HUES48 (cell line): ENCODE data around the gene PSG6.
"Not testable (repeated sequence)": the region's sequence is repeated elsewhere in the genome, so short reads cannot be mapped to it uniquely, and the experiment has no call there.

Source experiments
- H3K27ac ChIP-seq: one replicate; pipeline ENCODE4 v1.7.0; 2013; ENCODE audit warnings: low read depth, low read length, inconsistent platforms
- H3K27me3 ChIP-seq: 2 replicates; pipeline ENCODE4 v1.6.1; 2013; ENCODE audit warnings: mild to moderate bottlenecking, low read length; ENCODE audit not compliant: control insufficient read depth, insufficient read depth
- H3K36me3 ChIP-seq: 2 replicates; pipeline ENCODE4 v1.6.1; 2013; ENCODE audit warnings: low read length; ENCODE audit not compliant: control insufficient read depth, insufficient read depth
- H3K4me1 ChIP-seq: 2 replicates; pipeline ENCODE4 v1.6.1; 2013; ENCODE audit warnings: mild to moderate bottlenecking, low read length; ENCODE audit not compliant: control insufficient read depth, insufficient read depth
- H3K4me3 ChIP-seq: 2 replicates; pipeline ENCODE4 v1.5.1; 2013; ENCODE audit warnings: mild to moderate bottlenecking, low read depth, low read length
- H3K9ac ChIP-seq: 2 replicates; pipeline ENCODE4 v1.6.1; 2013; ENCODE audit warnings: mild to moderate bottlenecking, low read depth, low read length, moderate library complexity
- H3K9me3 ChIP-seq: 2 replicates; pipeline ENCODE4 v1.6.1; 2013; ENCODE audit warnings: low read length; ENCODE audit not compliant: control insufficient read depth, insufficient read depth

PSG6 gene

DNA sequence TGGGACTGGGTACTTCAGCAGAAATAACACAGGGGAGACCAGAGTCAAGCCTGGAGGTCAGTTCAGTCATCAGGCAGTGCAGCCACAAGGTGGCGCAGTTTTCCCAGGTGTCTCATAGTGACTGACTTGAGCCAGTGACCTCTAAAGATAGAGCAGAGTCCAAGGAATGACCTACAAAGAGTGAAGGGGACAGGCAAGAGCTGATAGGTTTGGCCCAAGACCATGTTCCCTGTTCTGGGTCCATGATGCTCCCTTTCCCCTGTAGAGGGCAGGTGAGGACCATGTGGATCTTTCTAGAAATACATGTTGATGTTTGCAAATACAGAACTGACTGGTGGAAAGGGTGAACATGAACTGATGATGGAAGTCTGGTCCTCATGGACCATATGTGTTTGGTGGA lies 12.5 kb upstream of the PSG6 start:
- not testable (repeated sequence) for H3K27me3 ChIP-seq, H3K4me1 ChIP-seq, H3K9ac ChIP-seq, H3K4me3 ChIP-seq, H3K36me3 ChIP-seq, H3K27ac ChIP-seq
- H3K9me3 ChIP-seq: peaks cover 44% of the 10 kb centered on the region

DNA sequence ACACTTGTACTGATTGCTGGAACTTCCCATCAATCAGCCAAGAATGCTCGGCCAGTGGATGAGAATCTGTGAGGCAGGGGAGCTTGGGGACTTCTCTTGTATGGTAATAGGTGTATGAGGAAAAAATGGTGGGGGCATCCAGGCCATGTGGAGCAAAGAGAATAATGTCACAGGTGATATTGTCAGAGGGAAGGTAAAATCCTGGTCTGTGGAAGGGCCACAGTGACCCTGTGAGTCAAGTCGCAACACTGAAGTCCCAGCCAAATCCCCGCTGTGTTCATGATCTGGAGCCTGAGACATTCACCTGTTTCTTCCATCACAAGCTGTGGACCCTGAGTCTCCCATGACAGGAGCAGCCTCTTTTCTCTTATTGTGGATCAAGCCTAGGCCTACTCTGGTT lies 11.2 kb upstream of the PSG6 start:
- Histone ChIP-seq H3K27ac (no peak overlapping the region), H3K9me3 (peaks cover 42% of the 10 kb centered on the region), H3K9ac (no peak overlapping the region), H3K4me1 (no peaks in the 10 kb centered on the region), H3K27me3 (no peaks in the 10 kb centered on the region), H3K4me3 (no peak overlapping the region), H3K36me3 (no peaks in the 10 kb centered on the region)

DNA sequence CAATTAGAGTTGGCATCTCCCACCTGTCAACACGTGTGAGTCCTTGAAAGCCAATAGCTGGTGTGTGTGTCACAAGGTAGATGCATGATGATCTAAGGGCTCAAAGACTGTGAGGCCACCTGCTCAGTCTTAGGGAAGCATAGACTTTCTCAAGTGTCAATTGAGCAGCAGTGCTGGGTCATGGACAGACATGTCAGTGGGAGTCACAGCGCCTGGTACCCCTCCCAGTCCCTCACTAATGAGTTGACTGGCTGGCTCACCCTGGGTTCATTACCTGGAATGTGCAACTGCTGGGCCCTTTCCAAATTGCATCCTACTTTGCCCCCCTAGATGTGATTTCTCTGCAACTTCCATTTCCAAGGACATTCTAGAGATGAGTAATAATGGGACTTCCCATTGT lies 9.1 kb upstream of the PSG6 start:
- H3K4me1 ChIP-seq: no peaks in the 10 kb centered on the region
- H3K36me3 ChIP-seq: no peaks in the 10 kb centered on the region
- H3K9me3 ChIP-seq: peaks cover 43% of the 10 kb centered on the region
- no peak overlapping the region for H3K9ac ChIP-seq
- no peak overlapping the region for H3K4me3 ChIP-seq
- H3K27me3 ChIP-seq: no peaks in the 10 kb centered on the region
- H3K27ac ChIP-seq: no peak overlapping the region

GRCh38 chr19:42923106-42923505 lies 5.4 kb upstream of the PSG6 start:
- H3K27ac ChIP-seq, H3K4me1 ChIP-seq: not testable (repeated sequence)
- peaks cover 37% of the 10 kb centered on the region for H3K9me3 ChIP-seq

DNA sequence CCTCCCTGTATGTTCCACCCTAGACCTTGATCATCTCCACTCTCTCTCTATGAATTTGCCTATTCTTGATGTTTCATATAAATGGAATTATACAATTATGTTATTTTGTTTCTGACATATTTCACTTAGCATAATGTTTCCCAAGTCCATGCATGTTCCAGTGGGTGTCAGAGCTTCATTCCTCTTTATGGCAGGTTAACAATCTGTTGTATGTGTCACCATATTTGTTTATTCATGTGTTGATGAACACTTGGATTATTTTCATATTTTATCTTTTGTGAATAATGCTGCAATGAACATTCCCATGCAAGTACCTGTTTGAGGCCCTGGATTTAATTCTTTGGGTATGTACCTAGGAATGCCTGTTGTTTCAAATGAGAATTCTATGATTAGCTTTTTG lies 3.3 kb upstream of the PSG6 start:
- not testable (repeated sequence) for H3K4me1 ChIP-seq, H3K36me3 ChIP-seq, H3K4me3 ChIP-seq, H3K9ac ChIP-seq, H3K27me3 ChIP-seq, H3K27ac ChIP-seq
- peaks cover 41% of the 10 kb centered on the region for H3K9me3 ChIP-seq

More at GRCh38 chr19:42923106-42923505, 5.4 kb upstream of the PSG6 start:
- not testable (repeated sequence) for H3K9ac ChIP-seq, H3K4me3 ChIP-seq, H3K36me3 ChIP-seq, H3K27me3 ChIP-seq

GRCh38 chr19:42919757-42920079 lies 2.0 kb upstream of the PSG6 start:
- no peaks in the 10 kb centered on the region for H3K36me3 ChIP-seq
- no peak overlapping the region for H3K27ac ChIP-seq
- no peaks in the 10 kb centered on the region for H3K27me3 ChIP-seq
- H3K9ac ChIP-seq: no peak overlapping the region
- no peaks in the 10 kb centered on the region for H3K4me1 ChIP-seq
- no peak overlapping the region for H3K4me3 ChIP-seq
- H3K9me3 ChIP-seq: peaks cover 40% of the 10 kb centered on the region

DNA sequence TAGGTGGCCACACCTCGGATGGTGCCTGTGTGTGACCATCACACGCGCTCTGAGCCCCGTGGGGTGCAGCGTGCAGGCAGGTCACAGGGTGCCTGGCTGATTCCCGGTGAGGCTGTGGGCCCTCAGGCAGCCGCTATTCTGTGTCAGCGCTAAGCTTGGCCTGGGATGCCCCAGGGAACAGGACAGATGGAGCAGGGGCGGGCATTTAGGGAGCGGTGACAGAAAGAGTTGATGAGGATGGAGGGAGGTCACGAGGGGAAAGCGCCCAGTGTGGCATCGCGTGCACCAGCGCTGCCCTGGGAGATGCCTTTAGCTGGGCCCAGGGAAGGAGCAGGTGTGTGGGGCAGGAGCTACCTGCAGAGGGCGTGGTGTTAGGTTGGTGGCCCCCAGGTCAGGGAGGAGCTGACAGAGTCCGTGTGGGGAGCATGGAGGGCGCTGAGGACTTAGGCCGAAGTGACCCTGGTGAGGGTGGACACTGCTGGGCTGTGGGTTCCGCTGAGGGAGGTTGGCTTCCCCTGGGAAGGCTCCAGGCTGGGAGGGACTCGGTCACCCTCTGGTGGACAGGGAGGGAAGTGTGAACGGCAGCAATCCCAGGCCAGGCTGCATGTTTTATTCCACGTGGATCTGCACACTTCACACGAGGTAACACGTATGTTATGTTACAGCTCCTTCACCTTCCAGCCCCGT lies 1.5 kb upstream of the PSG6 start:
- H3K4me3 ChIP-seq, H3K4me1 ChIP-seq, H3K36me3 ChIP-seq, H3K27ac ChIP-seq, H3K27me3 ChIP-seq, H3K9ac ChIP-seq: not testable (repeated sequence)
- H3K9me3 ChIP-seq: peaks cover 43% of the 10 kb centered on the region

GRCh38 chr19:42918377-42919069 lies 829 bp upstream of the PSG6 start:
- H3K36me3 ChIP-seq, H3K4me3 ChIP-seq, H3K9ac ChIP-seq, H3K27ac ChIP-seq, H3K27me3 ChIP-seq, H3K4me1 ChIP-seq: not testable (repeated sequence)
- peaks cover 45% of the 10 kb centered on the region for H3K9me3 ChIP-seq

DNA sequence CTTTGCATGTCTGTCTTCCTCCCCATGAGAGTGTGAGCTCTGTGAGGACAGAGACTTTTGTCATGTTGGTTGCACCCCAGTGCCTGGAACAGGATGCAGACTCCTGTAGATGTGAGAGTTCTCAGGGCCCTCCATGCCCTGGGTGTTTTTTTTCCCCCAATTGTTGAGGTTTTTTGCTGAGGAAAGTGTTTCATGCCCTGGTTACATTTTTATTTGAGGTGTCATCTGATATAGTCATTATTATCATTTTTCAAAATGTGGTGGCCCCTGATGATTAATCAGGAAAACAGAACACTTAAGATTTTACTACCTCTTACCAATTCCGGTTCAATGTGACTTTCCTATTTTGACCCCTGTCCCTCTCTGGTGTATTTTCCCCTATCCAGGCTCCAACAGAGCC lies 763 bp downstream of the PSG6 start:
- H3K9me3 ChIP-seq: peaks cover 43% of the 10 kb centered on the region
- not testable (repeated sequence) for H3K27me3 ChIP-seq, H3K36me3 ChIP-seq, H3K4me1 ChIP-seq, H3K27ac ChIP-seq, H3K4me3 ChIP-seq, H3K9ac ChIP-seq

GRCh38 chr19:42913516-42913915 lies 4.2 kb downstream of the PSG6 start:
- not testable (repeated sequence) for H3K4me3 ChIP-seq, H3K27me3 ChIP-seq, H3K4me1 ChIP-seq, H3K27ac ChIP-seq, H3K9ac ChIP-seq, H3K36me3 ChIP-seq
- H3K9me3 ChIP-seq: peaks cover 45% of the 10 kb centered on the region

- not testable (repeated sequence) for H3K27me3 ChIP-seq, H3K4me3 ChIP-seq, H3K9ac ChIP-seq, H3K27ac ChIP-seq, H3K4me1 ChIP-seq, H3K36me3 ChIP-seq
- peaks cover 44% of the 10 kb centered on the region for H3K9me3 ChIP-seq
These were observed 4.8 kb downstream of the PSG6 start for GRCh38 chr19:42912941-42913340.
